Uterus (tissue), 4 donors: ENCODE measurements around the gene GPC2. TPM values are rescaled to one million over a fixed set of nuclear protein-coding genes. Genes with fewer than 3 reads are reported as not detected.

ENCODE experiments used
- DNase-seq, 2 donors: peaks; one replicate each; pipeline ENCODE4 v3.0.0-alpha.2; 2019 to 2020
- H3K27ac ChIP-seq, 2 donors: fragments of 200-600 bp; sonication (generic); 1 replicate in 1 of 2; 2 replicates in 1 of 2; pipeline ENCODE4 v1.5.1; 2016 to 2018
- H3K27me3 ChIP-seq, 2 donors: fragments of 200-600 bp; sonication (generic); one replicate each; pipeline ENCODE4 v1.5.1; 2018 to 2019; ENCODE audit warnings: control low read depth in 1 of 2
- H3K36me3 ChIP-seq, 2 donors: fragments of 200-600 bp; sonication (generic); one replicate each; pipeline ENCODE4 v1.5.1; 2019; ENCODE audit warnings: control low read depth in 1 of 2
- H3K4me1 ChIP-seq, 2 donors: fragments of 200-600 bp; sonication (generic); one replicate each; pipeline ENCODE4 v1.5.1; 2018 to 2019; ENCODE audit warnings: control low read depth in 1 of 2
- H3K4me3 ChIP-seq, 2 donors: fragments of 200-600 bp; sonication (generic); 1 replicate in 1 of 2; 2 replicates in 1 of 2; pipeline ENCODE4 v1.5.1; 2018 to 2019; ENCODE audit warnings: mild to moderate bottlenecking in 1 of 2
- H3K9me3 ChIP-seq, 2 donors: fragments of 200-600 bp; sonication (generic); one replicate each; pipeline ENCODE4 v1.5.1; 2019; ENCODE audit warnings: control low read depth in 1 of 2
- POLR2A ChIP-seq, 2 donors: fragments of 450-650 bp; IDR thresholded peaks; one replicate each; pipeline ENCODE4 v1.6.1; 2016; ENCODE audit warnings: antibody characterized with exemption in 2 of 2, mild to moderate bottlenecking in 1 of 2, moderate library complexity in 1 of 2
- intact Hi-C: fragments of 100-400 bp; cut with DNase I; formaldehyde crosslinking; loops from one replicate; pipeline ENCODE4 v1.15.1; 2023; ENCODE audit warnings: low total_unique reads
- total RNA-seq, 4 donors: library from RNA; depleted of rRNA in 3 of 4; stranded (reverse); fragments of >200 nt in 3 of 4; gene quantifications; one replicate each; pipeline versions ENCODE4 v1.1.0 to v1.2.4, GENCODE V29; 2014 to 2023
- TF ChIP-seq, protein P1 (sequence below), 4 experiments: fragments of 200-600 bp in 2 of 4; fragments of 450-650 bp in 2 of 4; sonication (generic) in 2 of 4; IDR thresholded peaks; one replicate each; pipeline ENCODE4 v1.5.1; 2016 to 2019; ENCODE audit warnings: antibody characterized with exemption in 4 of 4, mild to moderate bottlenecking in 2 of 4, moderate library complexity in 1 of 4
- donor health status: DM: yes; HTN: yes; CAD: no.

Gene GPC2
- total RNA-seq, 4 donors from 2014 or later: under 0.01 to 9.3 (median 4.5) TPM; not detected in 1

DNA sequence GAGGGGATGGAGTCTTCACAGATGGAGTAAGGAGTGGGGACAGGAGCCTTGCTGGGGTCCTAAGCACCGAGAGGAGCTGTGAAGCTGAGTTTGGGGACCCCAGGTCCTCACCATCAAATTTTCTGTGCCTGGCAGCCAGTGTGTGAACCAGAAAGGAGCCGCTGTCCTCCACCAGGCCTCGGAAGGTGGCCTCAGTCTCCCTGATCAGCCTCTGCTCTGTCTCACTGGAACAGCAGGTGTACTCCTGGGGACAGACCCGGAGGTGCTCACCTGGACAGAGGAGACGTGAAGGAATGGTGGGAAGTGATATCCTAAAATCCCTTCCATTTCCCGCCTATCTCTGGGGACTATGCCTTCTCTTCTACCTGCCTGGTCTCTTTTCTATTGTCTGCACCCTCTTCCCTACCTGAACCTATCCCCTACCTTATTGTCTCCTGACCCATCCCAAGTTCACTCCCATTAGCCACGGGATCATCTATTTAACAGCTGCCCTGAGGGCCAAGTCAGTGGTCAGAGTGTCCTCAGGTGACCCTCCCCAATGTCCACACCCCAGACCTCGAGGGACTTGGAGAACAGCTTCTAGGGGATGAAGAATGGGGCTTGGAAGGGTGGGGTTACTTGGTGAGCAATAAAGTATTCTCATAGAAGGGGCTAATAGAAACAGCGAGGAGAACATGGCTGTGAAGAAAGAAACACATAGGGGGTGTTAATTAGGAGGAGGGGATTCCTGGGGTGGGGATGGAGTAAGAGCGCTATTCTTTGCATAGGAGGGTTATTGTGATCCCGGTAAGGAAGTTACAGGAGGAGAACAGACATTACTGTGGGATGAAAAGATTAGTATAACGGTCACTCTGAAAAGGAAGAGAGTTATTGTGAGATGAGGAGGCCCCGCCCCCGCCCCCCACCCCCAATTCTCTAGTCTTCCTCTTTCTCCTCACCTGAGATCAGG, 811 bp downstream of the GPC2 start:
- TF ChIP-seq, protein P1, sequence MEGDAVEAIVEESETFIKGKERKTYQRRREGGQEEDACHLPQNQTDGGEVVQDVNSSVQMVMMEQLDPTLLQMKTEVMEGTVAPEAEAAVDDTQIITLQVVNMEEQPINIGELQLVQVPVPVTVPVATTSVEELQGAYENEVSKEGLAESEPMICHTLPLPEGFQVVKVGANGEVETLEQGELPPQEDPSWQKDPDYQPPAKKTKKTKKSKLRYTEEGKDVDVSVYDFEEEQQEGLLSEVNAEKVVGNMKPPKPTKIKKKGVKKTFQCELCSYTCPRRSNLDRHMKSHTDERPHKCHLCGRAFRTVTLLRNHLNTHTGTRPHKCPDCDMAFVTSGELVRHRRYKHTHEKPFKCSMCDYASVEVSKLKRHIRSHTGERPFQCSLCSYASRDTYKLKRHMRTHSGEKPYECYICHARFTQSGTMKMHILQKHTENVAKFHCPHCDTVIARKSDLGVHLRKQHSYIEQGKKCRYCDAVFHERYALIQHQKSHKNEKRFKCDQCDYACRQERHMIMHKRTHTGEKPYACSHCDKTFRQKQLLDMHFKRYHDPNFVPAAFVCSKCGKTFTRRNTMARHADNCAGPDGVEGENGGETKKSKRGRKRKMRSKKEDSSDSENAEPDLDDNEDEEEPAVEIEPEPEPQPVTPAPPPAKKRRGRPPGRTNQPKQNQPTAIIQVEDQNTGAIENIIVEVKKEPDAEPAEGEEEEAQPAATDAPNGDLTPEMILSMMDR (IDR thresholded peaks at IDR 0.05): no peak
- no peak for TF ChIP-seq POLR2A (IDR thresholded peaks at IDR 0.05)
- Histone ChIP-seq H3K36me3 (no peaks in the 10 kb centered on the region), H3K27ac (peak overlapping the region in 1 of 2 donors; percentile 63), H3K4me3 (peak overlapping the region; percentile 33 to 34), H3K4me1 (peaks cover 0 to 3% of the 10 kb centered on the region in 2 donors), H3K9me3 (no peaks in the 10 kb centered on the region), H3K27me3 (no peaks in the 10 kb centered on the region)
- intact Hi-C loops: no loop called here
- DNase-seq: no peak

DNA sequence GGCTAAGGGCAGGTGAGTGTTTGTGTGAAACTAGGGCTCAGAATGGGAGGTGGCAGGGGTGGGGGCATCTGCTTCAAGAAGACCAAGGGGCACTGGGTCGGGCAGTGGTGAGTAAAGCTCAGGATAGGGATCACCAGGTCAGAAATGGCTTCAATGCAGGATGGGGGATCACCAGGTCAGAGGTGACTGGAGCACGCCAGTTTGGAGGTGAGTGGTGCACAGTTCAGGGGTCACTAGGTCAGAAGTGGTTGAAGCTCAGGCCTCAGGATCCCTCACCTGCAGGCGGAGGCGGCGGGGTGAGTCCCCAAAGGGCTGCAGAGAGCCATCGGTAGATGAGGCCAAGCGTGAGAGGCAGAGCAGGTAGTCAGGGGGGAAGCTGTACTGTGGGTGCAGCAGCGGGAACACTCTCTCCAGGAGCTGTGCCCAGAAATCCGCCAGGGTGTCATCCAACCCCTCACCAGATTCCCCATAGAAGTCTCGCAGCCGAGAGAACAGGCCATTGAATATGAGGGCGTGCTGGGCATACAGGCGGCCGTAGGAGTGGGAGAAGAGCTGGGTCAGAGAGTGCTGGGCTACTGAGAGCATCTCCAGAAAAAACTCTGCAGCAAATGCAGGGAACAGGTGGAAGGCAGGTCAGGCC, 1.8 kb downstream of the GPC2 start:
- Histone ChIP-seq H3K9me3 (no peaks in the 10 kb centered on the region), H3K4me3 (no peak overlapping the region), H3K27ac (no peak overlapping the region), H3K4me1 (peaks cover 0 to 8% of the 10 kb centered on the region in 2 donors), H3K27me3 (no peaks in the 10 kb centered on the region), H3K36me3 (no peaks in the 10 kb centered on the region)
- TF ChIP-seq, protein P1 (IDR thresholded peaks at IDR 0.05): no peak
- TF ChIP-seq POLR2A (IDR thresholded peaks at IDR 0.05): no peak
- intact Hi-C loops: no loop called here
- no peak for DNase-seq

DNA sequence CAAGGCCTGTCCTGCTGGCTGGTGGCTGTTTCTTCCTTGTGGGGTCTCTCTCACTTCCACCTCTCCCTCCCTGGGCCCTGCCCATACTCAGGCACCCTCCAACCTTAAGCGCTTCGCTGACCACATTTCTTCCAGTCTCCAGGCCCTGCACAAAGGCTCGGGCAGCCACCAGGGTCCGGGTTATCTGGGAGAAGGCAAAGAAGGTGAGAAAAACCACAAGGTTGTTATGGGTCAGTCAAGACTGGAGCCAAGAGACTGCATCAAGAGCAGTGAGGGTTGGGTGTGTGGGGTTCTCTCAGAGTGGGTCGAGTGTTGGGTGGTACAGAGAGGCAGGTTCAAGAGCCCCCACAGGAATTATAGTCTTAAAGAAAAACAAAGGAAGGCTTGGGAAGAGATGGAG, 2.6 kb downstream of the GPC2 start:
- Histone ChIP-seq H3K27ac (no peak overlapping the region), H3K4me1 (peaks cover 0 to 8% of the 10 kb centered on the region in 2 donors), H3K4me3 (no peak overlapping the region), H3K9me3 (no peaks in the 10 kb centered on the region), H3K27me3 (no peaks in the 10 kb centered on the region), H3K36me3 (no peaks in the 10 kb centered on the region)
- DNase-seq: no peak
- intact Hi-C loops: no loop called here
- TF ChIP-seq, protein P1 (IDR thresholded peaks at IDR 0.05): no peak
- no peak for TF ChIP-seq POLR2A (IDR thresholded peaks at IDR 0.05)

DNA sequence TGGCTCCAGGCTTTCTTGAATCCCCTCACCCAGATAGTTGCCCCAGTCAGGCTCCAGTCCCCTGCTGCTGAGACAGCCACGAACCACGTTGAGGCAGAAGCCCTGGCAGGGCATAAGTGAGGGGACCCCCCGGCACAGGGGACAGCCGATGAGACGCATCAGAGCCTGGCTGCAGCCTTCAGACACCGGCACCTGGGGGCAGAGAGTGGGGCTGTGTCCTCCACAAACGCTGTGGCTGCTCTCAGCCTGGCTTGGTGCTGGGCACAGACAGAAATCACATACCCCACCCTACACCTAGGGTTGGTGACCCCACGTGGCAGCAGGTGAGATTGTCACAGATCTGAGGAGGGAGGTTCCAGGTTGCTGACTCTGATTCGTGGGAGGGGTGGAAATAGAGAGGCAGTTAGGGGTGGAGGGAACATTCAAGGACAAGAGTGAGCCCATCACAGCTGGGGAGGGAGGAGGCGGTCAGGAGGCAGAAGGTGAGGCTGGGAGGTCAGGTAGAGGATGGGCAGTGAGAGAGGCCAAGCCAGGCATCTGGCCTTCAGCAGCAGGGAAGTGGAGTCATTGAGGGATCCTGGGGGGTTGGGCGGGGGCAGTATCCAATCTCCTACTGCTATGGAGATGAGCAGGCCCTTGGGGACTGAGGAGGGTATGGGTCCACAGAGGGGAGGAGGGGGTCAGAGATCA, 3.2 kb downstream of the GPC2 start:
- intact Hi-C loops: no loop called here
- no peak overlapping the region for H3K4me3 ChIP-seq
- TF ChIP-seq, protein P1 (IDR thresholded peaks at IDR 0.05): no peak
- TF ChIP-seq POLR2A (IDR thresholded peaks at IDR 0.05): no peak
- H3K27ac ChIP-seq: no peak overlapping the region
- H3K36me3 ChIP-seq: no peaks in the 10 kb centered on the region
- H3K9me3 ChIP-seq: no peaks in the 10 kb centered on the region
- DNase-seq: no peak
- H3K4me1 ChIP-seq: peaks cover 0 to 8% of the 10 kb centered on the region in 2 donors
- no peaks in the 10 kb centered on the region for H3K27me3 ChIP-seq
